Suprapubic skin (tissue), 4 donors: ENCODE data around the gene ACVR2B. TPM values are rescaled to one million over a fixed set of nuclear protein-coding genes. Genes with fewer than 3 reads are reported as not detected.

ENCODE experiments used
- DNase-seq, 2 donors: peaks; one replicate each; pipeline ENCODE4 v3.0.0-alpha.2; 2019; ENCODE audit warnings: low spot score in 2 of 2
- H3K27ac ChIP-seq: fragments of 200-600 bp; sonication (generic); one replicate; pipeline ENCODE4 v1.5.1; 2019
- H3K27me3 ChIP-seq: fragments of 200-600 bp; sonication (generic); one replicate; pipeline ENCODE4 v1.5.1; 2019
- H3K36me3 ChIP-seq: fragments of 200-600 bp; sonication (generic); one replicate; pipeline ENCODE4 v1.5.1; 2019
- H3K4me1 ChIP-seq: fragments of 200-600 bp; sonication (generic); one replicate; pipeline ENCODE4 v1.5.1; 2019
- H3K4me3 ChIP-seq: fragments of 200-600 bp; sonication (generic); one replicate; pipeline ENCODE4 v1.5.1; 2019; ENCODE audit warnings: mild to moderate bottlenecking
- H3K9me3 ChIP-seq: fragments of 200-600 bp; sonication (generic); one replicate; pipeline ENCODE4 v1.5.1; 2019
- EP300 ChIP-seq: sonication (generic); formaldehyde crosslinking; IDR thresholded peaks from one replicate; pipeline ENCODE4 v1.6.1; 2017; ENCODE audit warnings: antibody characterized with exemption
- POLR2A ChIP-seq, 2 donors: fragments of 450-650 bp; IDR thresholded peaks; one replicate each; pipeline ENCODE4 v1.6.1; 2017; ENCODE audit warnings: antibody characterized with exemption in 2 of 2, mild to moderate bottlenecking in 2 of 2, moderate library complexity in 2 of 2
- POLR2AphosphoS5 ChIP-seq, 3 donors: sonication (generic); formaldehyde crosslinking; IDR thresholded peaks; one replicate each; pipeline ENCODE4 v1.6.1; 2017; ENCODE audit warnings: antibody characterized with exemption in 3 of 3
- WGBS: methylation state at CpG from one replicate; pipeline ENCODE4 v1.1.5; 2018; 5-methylcytosine and 5-hydroxymethylcytosine counted together
- total RNA-seq, 4 donors: library from RNA; depleted of rRNA; stranded (reverse); fragments of >200 nt; gene quantifications; one replicate each; pipeline ENCODE4 v1.1.0, GENCODE V29; 2016
- TF ChIP-seq, protein P1 (sequence below), 2 donors: fragments of 200-600 bp in 1 of 2; fragments of 450-650 bp in 1 of 2; sonication (generic) in 1 of 2; IDR thresholded peaks; one replicate each; pipeline ENCODE4 v1.5.1; 2016 to 2019; ENCODE audit warnings: antibody characterized with exemption in 2 of 2, mild to moderate bottlenecking in 1 of 2, moderate library complexity in 1 of 2

ACVR2B gene
- total RNA-seq, 4 donors from 2014 or later = 1.1 to 8.9 (median 3.1) TPM

DNA sequence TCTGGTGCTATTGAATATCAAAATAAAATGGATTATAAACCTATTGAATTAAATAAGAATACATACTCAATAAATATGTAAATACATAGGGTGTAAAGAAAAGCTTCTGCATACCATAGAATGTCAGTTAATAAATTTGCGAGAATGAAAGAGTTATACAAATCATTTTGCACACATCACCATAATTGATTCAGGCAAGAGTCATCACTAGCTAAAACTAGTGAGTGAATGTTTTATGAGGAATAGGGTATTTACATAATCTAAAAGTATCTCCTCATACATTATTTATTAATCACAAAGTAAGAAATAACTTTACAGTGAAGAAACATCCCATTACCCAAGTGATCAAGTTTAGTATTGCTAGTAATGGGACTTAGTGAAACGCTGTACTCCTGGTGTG, 56.0 kb downstream of the ACVR2B start:
- WGBS = 81% methylated on average over 2 of the region's 2 CpGs
- no peak overlapping the region for H3K27ac ChIP-seq
- no peak overlapping the region for H3K4me3 ChIP-seq
- H3K9me3 ChIP-seq = no peaks in the 10 kb centered on the region
- H3K4me1 ChIP-seq = no peaks in the 10 kb centered on the region
- no peak for DNase-seq
- no peak for TF ChIP-seq POLR2AphosphoS5 (IDR thresholded peaks at IDR 0.05)
- no peak for TF ChIP-seq POLR2A (IDR thresholded peaks at IDR 0.05)
- TF ChIP-seq, protein P1, sequence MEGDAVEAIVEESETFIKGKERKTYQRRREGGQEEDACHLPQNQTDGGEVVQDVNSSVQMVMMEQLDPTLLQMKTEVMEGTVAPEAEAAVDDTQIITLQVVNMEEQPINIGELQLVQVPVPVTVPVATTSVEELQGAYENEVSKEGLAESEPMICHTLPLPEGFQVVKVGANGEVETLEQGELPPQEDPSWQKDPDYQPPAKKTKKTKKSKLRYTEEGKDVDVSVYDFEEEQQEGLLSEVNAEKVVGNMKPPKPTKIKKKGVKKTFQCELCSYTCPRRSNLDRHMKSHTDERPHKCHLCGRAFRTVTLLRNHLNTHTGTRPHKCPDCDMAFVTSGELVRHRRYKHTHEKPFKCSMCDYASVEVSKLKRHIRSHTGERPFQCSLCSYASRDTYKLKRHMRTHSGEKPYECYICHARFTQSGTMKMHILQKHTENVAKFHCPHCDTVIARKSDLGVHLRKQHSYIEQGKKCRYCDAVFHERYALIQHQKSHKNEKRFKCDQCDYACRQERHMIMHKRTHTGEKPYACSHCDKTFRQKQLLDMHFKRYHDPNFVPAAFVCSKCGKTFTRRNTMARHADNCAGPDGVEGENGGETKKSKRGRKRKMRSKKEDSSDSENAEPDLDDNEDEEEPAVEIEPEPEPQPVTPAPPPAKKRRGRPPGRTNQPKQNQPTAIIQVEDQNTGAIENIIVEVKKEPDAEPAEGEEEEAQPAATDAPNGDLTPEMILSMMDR (IDR thresholded peaks at IDR 0.05) = no peak
- TF ChIP-seq EP300 = no peak
- H3K36me3 ChIP-seq = peaks cover 31% of the 10 kb centered on the region
- H3K27me3 ChIP-seq = no peaks in the 10 kb centered on the region

DNA sequence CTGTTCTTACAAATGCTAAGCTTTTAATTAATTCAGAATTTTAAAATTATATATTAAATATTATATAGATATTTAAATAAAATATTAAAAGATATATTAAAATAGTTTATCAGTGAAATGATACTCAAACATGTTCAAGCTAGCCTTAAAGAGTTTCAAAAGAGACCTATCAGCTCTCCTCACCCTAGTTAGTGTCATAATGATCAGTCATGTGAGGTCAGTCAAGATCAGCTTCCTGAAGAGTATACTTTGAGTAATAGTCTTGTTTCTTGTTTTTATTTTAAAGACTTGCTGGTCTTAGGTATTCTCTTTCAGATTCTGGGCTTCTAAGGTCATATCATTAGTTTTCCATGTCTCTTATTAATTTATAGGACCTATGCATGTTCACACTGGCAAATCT, 56.9 kb downstream of the ACVR2B start:
- Histone ChIP-seq H3K4me1 (no peaks in the 10 kb centered on the region), H3K27ac (no peak overlapping the region), H3K36me3 (peaks cover 33% of the 10 kb centered on the region), H3K27me3 (no peaks in the 10 kb centered on the region), H3K4me3 (no peak overlapping the region), H3K9me3 (no peaks in the 10 kb centered on the region)
- TF ChIP-seq EP300 (no peak), POLR2AphosphoS5 (IDR thresholded peaks at IDR 0.05) (no peak), POLR2A (IDR thresholded peaks at IDR 0.05) (no peak)
- TF ChIP-seq, protein P1 (IDR thresholded peaks at IDR 0.05) = no peak
- DNase-seq = no peak

DNA sequence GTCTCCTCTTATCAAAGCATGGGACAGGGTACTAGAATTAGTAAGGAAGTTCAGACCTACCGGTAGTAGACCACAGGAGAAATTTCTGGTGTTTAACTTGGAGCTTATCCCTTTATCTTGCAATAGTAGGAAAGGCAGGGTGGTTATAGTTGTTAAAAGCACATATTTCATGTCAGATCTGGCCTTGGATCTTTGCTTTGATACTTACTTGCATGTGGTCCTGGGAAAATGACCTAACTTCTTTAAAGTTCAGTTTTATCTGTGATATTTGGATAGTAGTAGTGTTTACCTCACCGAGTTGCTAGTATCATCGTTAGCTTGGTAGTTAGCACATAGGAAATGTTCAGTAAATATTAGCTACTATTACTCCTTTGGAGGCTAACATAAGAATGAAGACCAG, 57.9 kb downstream of the ACVR2B start:
- DNase-seq = no peak
- Histone ChIP-seq H3K27ac (no peak overlapping the region), H3K9me3 (no peaks in the 10 kb centered on the region), H3K27me3 (no peaks in the 10 kb centered on the region), H3K36me3 (peaks cover 31% of the 10 kb centered on the region), H3K4me1 (no peaks in the 10 kb centered on the region), H3K4me3 (no peak overlapping the region)
- 79% methylated on average over 3 of the region's 3 CpGs for WGBS
- no peak for TF ChIP-seq EP300
- TF ChIP-seq, protein P1 (IDR thresholded peaks at IDR 0.05) = no peak
- TF ChIP-seq POLR2A (IDR thresholded peaks at IDR 0.05) = no peak
- no peak for TF ChIP-seq POLR2AphosphoS5 (IDR thresholded peaks at IDR 0.05)

DNA sequence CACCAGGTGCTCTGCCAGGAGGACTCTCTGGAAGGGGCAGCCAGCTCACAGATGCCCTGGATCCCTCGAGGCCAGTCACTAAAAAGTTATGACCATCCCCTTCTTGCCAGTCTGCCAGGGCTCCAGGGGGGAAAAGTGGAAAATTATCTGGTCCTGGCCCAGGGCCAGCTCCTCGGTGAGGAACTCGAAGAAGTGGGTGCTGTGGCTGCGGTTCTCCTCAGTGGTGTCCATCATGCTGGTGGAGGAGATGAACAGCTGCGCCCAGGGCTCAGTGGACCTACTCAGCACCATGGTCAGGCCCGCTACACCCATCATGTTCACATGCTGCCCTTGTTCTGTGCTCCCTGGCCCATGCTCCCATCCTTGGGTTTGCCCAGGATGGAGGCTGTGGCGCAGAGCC, 61.7 kb downstream of the ACVR2B start:
- Histone ChIP-seq H3K4me1 (no peaks in the 10 kb centered on the region), H3K27me3 (no peaks in the 10 kb centered on the region), H3K27ac (no peak overlapping the region), H3K36me3 (peaks cover 20% of the 10 kb centered on the region), H3K4me3 (no peak overlapping the region), H3K9me3 (no peaks in the 10 kb centered on the region)
- 88% methylated on average over 2 of the region's 7 CpGs for WGBS
- no peak for DNase-seq
- TF ChIP-seq EP300 (no peak), POLR2A (IDR thresholded peaks at IDR 0.05) (no peak), POLR2AphosphoS5 (IDR thresholded peaks at IDR 0.05) (no peak)
- TF ChIP-seq, protein P1 (IDR thresholded peaks at IDR 0.05) = no peak

DNA sequence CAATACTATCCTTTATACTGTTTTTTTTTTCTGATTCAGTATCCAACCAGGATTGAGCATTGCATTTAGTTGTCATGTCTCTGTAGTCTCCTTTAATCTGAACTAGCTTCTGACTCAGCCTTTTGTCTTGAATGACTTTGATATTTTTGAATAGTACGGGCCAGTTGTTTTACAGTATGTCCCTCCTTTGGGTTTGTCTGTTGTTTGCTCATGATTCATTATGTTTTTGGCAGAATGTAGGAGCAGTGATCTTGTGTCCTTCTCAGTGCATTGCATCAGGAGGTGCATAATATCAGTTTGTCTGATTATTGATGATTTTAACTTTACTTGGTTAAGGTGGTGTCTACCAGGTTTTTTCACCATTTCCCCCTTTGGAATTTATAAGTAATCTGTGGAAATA, 63.0 kb downstream of the ACVR2B start:
- TF ChIP-seq POLR2A (IDR thresholded peaks at IDR 0.05) = no peak
- no peak for TF ChIP-seq EP300
- TF ChIP-seq, protein P1 (IDR thresholded peaks at IDR 0.05) = no peak
- no peak for TF ChIP-seq POLR2AphosphoS5 (IDR thresholded peaks at IDR 0.05)
- Histone ChIP-seq H3K4me3 (no peak overlapping the region), H3K27ac (no peak overlapping the region), H3K9me3 (no peaks in the 10 kb centered on the region), H3K4me1 (no peaks in the 10 kb centered on the region), H3K36me3 (peaks cover 18% of the 10 kb centered on the region), H3K27me3 (no peaks in the 10 kb centered on the region)
- no peak for DNase-seq
- 38% methylated on average over 1 of the region's 1 CpG for WGBS
